ENCODE measurements around the gene KRTAP10-10.
A peak's percentile ranks its signal among the peaks of the same experiment; 100 is the strongest.
"Not testable (repeated sequence)": the region's sequence is repeated elsewhere in the genome, so short reads cannot be mapped to it uniquely, and the experiment has no call there.

KRTAP10-10 gene

DNA sequence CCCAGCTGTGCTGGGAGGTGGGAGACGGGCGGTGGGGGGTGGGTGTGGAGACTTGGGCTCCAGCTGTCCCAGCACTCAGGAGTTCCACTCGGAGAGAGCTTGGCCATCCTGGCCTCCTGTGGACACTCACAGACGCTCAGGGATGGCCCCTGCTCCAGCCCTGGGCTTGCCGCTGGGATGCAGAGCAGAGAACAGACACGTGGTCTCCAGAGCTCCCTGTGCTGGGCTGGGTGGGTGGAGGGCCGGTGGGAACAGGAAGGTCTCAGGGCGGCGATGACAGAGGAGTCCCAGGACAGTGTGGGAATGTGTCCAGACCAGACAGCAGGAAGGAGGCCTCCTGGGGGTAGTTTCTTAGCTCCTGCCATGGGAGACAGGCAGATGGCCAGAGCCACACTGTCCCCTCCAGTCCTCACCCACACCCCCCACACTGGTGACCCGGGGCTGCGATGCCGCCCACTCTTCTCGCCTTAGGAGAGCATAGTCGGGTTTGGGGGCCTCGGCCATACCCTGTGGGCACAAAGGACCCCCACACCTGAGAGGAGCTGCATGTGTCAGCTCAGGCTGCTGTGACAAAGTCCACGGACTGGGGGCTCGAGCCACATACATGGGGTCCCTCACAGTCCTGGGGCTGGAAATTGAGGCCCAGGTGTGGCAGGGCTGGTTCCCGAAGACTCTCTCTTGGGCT is 8.3 kb upstream of the KRTAP10-10 start:
- Histone ChIP-seq H3K4me1 (ENCODE audit: insufficient read depth, insufficient read length) (peaks cover 12% of the 10 kb centered on the region), H3K27me3 (ENCODE audit: insufficient read depth, insufficient read length) (no peaks in the 10 kb centered on the region), H3K9ac (ENCODE audit: insufficient read length, low read depth) (peak overlapping the region; percentile 12), H3K9me3 (ENCODE audit: insufficient read depth, low read length) (peaks cover 33% of the 10 kb centered on the region), H3K4me3 (ENCODE audit: insufficient read length, low read depth) (no peak overlapping the region), H3K36me3 (ENCODE audit: insufficient read depth, insufficient read length, low read length) (no peaks in the 10 kb centered on the region)
- no peak for TF ChIP-seq SUZ12 (IDR thresholded peaks at IDR 0.05; ENCODE audit: extremely low read depth, insufficient read depth, insufficient read length)
- no peak for TF ChIP-seq YY1 (IDR thresholded peaks at IDR 0.05; ENCODE audit: insufficient read depth, insufficient read length)
- no peak for TF ChIP-seq ZNF274 (IDR thresholded peaks at IDR 0.05; ENCODE audit: low read depth, low read length)
- DNase-seq (ENCODE audit: low read depth, low spot score) = no peak

DNA sequence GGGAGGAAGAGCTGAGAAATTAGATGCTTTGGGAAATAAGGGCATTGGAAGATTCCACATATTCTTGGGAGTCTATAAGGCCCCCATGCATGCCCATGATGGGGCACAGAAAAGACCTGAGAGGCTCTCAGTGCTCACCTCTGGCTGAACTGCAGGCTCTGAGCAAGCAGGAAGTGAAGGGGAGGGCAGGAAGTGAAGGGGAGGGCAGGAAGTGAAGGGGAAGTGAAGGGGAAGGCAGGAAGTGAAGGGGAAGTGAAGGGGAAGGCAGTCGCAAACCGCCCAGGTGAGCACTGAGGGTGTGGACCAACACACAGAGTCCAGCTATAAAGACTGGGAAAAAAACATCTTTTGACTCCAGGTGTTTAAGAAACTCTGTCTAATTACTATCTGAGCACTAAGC is 6.7 kb upstream of the KRTAP10-10 start:
- Histone ChIP-seq H3K9me3 (ENCODE audit: insufficient read depth, low read length) (peaks cover 18% of the 10 kb centered on the region), H3K4me3 (ENCODE audit: insufficient read length, low read depth) (no peak overlapping the region), H3K36me3 (ENCODE audit: insufficient read depth, insufficient read length, low read length) (no peaks in the 10 kb centered on the region), H3K4me1 (ENCODE audit: insufficient read depth, insufficient read length) (peaks cover 12% of the 10 kb centered on the region), H3K27me3 (ENCODE audit: insufficient read depth, insufficient read length) (no peaks in the 10 kb centered on the region), H3K9ac (ENCODE audit: insufficient read length, low read depth) (no peak overlapping the region)
- TF ChIP-seq ZNF274 (IDR thresholded peaks at IDR 0.05; ENCODE audit: low read depth, low read length) (no peak), YY1 (IDR thresholded peaks at IDR 0.05; ENCODE audit: insufficient read depth, insufficient read length) (no peak), SUZ12 (IDR thresholded peaks at IDR 0.05; ENCODE audit: extremely low read depth, insufficient read depth, insufficient read length) (no peak)
- DNase-seq (ENCODE audit: low read depth, low spot score) = no peak

DNA sequence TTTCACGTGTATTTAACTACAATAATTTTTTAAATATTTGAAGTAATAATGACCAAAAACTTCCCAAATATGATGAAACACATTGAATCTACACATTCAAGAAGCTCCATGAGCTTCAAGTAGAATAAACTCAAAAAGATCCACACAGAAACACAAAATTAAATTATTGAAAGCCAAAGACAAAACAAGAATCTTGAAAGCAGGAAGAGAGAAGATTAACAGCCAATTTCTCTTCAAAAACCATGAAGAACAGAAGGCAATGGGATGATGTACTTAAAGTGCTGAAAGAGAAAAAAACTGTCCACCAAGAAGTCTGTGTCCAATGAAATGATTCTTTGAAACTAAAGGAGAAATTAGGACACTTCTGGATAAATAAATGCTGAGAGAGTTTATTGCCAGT is 5.1 kb upstream of the KRTAP10-10 start:
- no peaks in the 10 kb centered on the region for H3K36me3 ChIP-seq (ENCODE audit: insufficient read depth, insufficient read length, low read length)
- H3K27me3 ChIP-seq (ENCODE audit: insufficient read depth, insufficient read length) = no peaks in the 10 kb centered on the region
- no peak overlapping the region for H3K9ac ChIP-seq (ENCODE audit: insufficient read length, low read depth)
- no peak for DNase-seq (ENCODE audit: low read depth, low spot score)
- peaks cover 14% of the 10 kb centered on the region; the same call in 1 of the 2 replicates for H3K9me3 ChIP-seq (ENCODE audit: insufficient read depth, low read length)
- peaks cover 10% of the 10 kb centered on the region for H3K4me1 ChIP-seq (ENCODE audit: insufficient read depth, insufficient read length)
- TF ChIP-seq YY1 (IDR thresholded peaks at IDR 0.05; ENCODE audit: insufficient read depth, insufficient read length) (no peak), SUZ12 (IDR thresholded peaks at IDR 0.05; ENCODE audit: extremely low read depth, insufficient read depth, insufficient read length) (no peak), ZNF274 (IDR thresholded peaks at IDR 0.05; ENCODE audit: low read depth, low read length) (no peak)
- no peak overlapping the region for H3K4me3 ChIP-seq (ENCODE audit: insufficient read length, low read depth)

DNA sequence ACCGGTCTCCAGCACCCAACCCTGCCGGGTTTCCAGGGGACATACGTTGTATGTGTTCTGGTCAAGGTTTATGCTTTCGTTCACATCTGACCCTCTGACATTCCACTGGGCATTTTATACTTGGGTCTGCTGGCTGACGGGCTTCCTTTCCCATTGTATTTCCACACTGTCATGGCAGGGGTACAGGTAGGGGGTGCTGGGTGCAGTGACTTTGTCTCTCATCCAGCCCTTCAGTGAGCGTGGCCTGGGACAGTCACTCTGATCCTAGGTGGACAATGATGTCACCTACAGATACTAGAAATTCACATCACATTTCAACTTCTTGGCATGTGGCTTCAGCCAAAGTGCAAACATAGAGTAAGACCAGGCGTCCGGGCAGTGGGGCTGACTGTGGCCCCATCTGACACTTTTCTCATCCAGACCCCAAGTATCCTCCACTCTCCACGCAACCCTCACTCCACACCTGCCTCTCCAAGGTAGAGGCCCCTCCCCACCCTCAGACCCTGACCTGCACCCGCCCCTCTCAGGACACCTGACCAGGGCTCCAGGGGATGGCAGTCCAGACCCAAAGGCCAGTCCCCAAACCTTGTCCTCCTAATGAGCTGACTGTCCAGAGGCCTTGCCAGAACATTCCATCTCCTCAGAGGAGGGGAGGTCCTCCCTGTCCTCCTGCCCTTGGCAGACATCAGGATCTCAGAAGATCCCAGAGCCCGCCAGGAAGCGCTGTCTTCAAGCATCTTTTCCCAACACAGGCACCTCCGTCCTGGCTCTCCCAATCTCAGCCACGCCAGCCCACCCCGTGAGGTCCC is 743 bp upstream of the KRTAP10-10 start:
- Histone ChIP-seq H3K4me3 (ENCODE audit: insufficient read length, low read depth) (no peak overlapping the region), H3K27me3 (ENCODE audit: insufficient read depth, insufficient read length) (no peaks in the 10 kb centered on the region), H3K9me3 (ENCODE audit: insufficient read depth, low read length) (peaks cover 24% of the 10 kb centered on the region), H3K9ac (ENCODE audit: insufficient read length, low read depth) (no peak overlapping the region), H3K36me3 (ENCODE audit: insufficient read depth, insufficient read length, low read length) (no peaks in the 10 kb centered on the region), H3K4me1 (ENCODE audit: insufficient read depth, insufficient read length) (peaks cover 4% of the 10 kb centered on the region)
- no peak for DNase-seq (ENCODE audit: low read depth, low spot score)
- no peak for TF ChIP-seq SUZ12 (IDR thresholded peaks at IDR 0.05; ENCODE audit: extremely low read depth, insufficient read depth, insufficient read length)
- no peak for TF ChIP-seq ZNF274 (IDR thresholded peaks at IDR 0.05; ENCODE audit: low read depth, low read length)
- TF ChIP-seq YY1 (IDR thresholded peaks at IDR 0.05; ENCODE audit: insufficient read depth, insufficient read length) = no peak

DNA sequence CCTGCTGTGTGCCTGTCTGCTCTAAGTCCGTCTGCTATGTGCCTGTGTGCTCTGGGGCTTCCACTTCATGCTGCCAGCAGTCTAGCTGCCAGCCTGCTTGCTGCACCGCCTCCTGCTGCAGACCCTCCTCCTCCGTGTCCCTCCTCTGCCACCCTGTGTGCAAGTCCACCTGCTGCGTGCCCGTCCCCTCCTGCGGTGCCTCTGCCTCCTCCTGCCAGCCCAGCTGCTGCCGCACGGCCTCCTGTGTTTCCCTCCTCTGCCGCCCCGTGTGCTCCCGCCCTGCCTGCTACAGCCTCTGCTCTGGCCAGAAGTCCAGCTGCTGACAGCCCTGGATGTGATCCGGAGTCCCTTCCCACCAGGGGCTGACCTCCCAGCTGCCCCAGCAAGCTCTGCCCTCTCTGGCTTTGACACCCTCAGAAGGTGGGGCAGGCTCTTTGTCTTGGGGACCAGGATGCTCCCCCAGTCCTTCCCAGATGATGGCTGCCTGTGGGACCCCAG is 744 bp downstream of the KRTAP10-10 start:
- not testable (repeated sequence) for H3K4me3 ChIP-seq (ENCODE audit: insufficient read length, low read depth); H3K36me3 ChIP-seq (ENCODE audit: insufficient read depth, insufficient read length, low read length); DNase-seq (ENCODE audit: low read depth, low spot score); H3K4me1 ChIP-seq (ENCODE audit: insufficient read depth, insufficient read length); H3K9ac ChIP-seq (ENCODE audit: insufficient read length, low read depth); H3K27me3 ChIP-seq (ENCODE audit: insufficient read depth, insufficient read length)
- H3K9me3 ChIP-seq (ENCODE audit: insufficient read depth, low read length) = peaks cover 12% of the 10 kb centered on the region; the same call in 1 of the 2 replicates

DNA sequence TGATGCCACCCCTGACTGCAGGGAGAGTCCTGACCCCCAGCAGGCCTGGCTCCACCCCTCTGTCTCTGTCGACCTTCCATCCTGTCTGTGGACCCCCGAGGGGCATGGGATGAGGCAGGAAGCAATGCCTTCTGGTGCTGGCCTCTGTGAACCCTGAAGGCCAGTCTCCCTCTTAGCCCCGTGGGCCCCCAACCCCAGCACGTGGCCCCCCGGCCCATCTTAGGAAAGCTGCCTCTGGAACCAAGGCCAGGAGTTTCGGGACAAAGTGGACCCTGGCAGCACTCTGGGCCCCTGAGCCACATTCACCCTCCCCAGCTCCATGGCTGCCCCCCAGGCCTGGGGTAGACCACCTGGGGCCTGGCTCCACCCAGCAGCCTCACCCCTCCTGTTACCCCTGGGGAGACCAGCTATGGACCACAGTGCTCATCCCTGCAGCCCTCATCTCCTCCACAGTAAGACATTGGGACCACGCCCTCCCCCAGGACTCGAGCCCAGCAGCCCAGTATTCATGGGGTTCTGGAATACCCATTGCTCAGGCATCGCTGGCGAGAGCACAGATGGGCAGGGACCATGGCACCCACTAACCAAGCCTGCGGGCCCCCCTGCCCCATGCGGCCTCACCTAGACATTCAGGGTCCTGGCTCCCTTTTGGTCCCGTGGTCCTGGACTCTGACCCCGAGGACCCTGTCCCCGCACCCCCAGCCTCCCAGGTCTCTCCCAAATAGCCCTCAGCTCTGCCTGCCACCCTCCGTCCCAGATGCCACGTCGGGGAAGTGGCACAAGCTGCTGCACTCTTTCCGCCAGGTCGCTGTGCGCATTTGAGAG is 1.6 kb downstream of the KRTAP10-10 start:
- H3K9me3 ChIP-seq (ENCODE audit: insufficient read depth, low read length) = peaks cover 11% of the 10 kb centered on the region; the same call in 1 of the 2 replicates
- H3K4me1 ChIP-seq (ENCODE audit: insufficient read depth, insufficient read length); H3K36me3 ChIP-seq (ENCODE audit: insufficient read depth, insufficient read length, low read length); DNase-seq (ENCODE audit: low read depth, low spot score); H3K4me3 ChIP-seq (ENCODE audit: insufficient read length, low read depth); H3K9ac ChIP-seq (ENCODE audit: insufficient read length, low read depth); H3K27me3 ChIP-seq (ENCODE audit: insufficient read depth, insufficient read length): not testable (repeated sequence)

DNA sequence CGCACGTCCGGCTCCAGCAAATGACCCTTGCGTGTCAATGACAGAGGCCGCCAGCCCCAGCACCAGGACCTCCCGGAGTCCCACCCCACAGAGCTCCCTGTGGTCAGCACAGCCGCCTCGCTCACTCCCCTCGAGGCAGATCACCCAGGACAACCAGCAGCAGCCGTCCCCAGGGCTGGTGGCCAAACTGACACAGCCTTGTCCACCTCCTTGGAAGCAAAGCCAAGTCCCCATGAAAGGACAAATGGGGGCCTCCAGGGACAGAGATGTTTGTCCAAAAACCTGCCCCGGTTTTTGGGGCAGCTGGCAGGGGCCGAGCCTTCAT is 2.1 kb downstream of the KRTAP10-10 start:
- Histone ChIP-seq H3K27me3 (ENCODE audit: insufficient read depth, insufficient read length) (no peaks in the 10 kb centered on the region), H3K9ac (ENCODE audit: insufficient read length, low read depth) (no peak overlapping the region), H3K36me3 (ENCODE audit: insufficient read depth, insufficient read length, low read length) (no peaks in the 10 kb centered on the region), H3K4me1 (ENCODE audit: insufficient read depth, insufficient read length) (peaks cover 4% of the 10 kb centered on the region), H3K4me3 (ENCODE audit: insufficient read length, low read depth) (no peak overlapping the region), H3K9me3 (ENCODE audit: insufficient read depth, low read length) (peaks cover 17% of the 10 kb centered on the region)
- no peak for DNase-seq (ENCODE audit: low read depth, low spot score)
- TF ChIP-seq SUZ12 (IDR thresholded peaks at IDR 0.05; ENCODE audit: extremely low read depth, insufficient read depth, insufficient read length) (no peak), YY1 (IDR thresholded peaks at IDR 0.05; ENCODE audit: insufficient read depth, insufficient read length) (no peak), ZNF274 (IDR thresholded peaks at IDR 0.05; ENCODE audit: low read depth, low read length) (no peak)

All from NT2/D1 (cell line).